Ectodermal cell (in vitro differentiated cells): Measurements from ENCODE around the gene RBMY1A1. TPM values are rescaled to one million over a fixed set of nuclear protein-coding genes. Genes with fewer than 3 reads are reported as not detected.
"Not testable (repeated sequence)": the region's sequence is repeated elsewhere in the genome, so short reads cannot be mapped to it uniquely, and the experiment has no call there.

Experiments used
- H3K27ac ChIP-seq: 2 replicates; pipeline ENCODE4 v1.7.0; 2013; ENCODE audit warnings: mild to moderate bottlenecking, low read depth, low read length; ENCODE audit not compliant: insufficient read depth, poor library complexity, severe bottlenecking
- H3K27me3 ChIP-seq: 2 replicates; pipeline ENCODE4 v1.7.0; 2013; ENCODE audit warnings: mild to moderate bottlenecking, low read length; ENCODE audit not compliant: insufficient read depth, control insufficient read depth, poor library complexity, severe bottlenecking
- H3K36me3 ChIP-seq: one replicate; pipeline ENCODE4 v1.7.0; 2013; ENCODE audit warnings: low read length; ENCODE audit not compliant: control insufficient read depth, insufficient read depth
- H3K4me1 ChIP-seq: one replicate; pipeline ENCODE4 v1.7.0; 2013; ENCODE audit warnings: low read length; ENCODE audit not compliant: control insufficient read depth, insufficient read depth
- H3K4me3 ChIP-seq: 2 replicates; pipeline ENCODE4 v1.7.0; 2013; ENCODE audit warnings: low read depth, low read length, control low read depth; ENCODE audit not compliant: insufficient read depth
- H3K9me3 ChIP-seq: 2 replicates; pipeline ENCODE4 v1.7.0; 2013; ENCODE audit warnings: mild to moderate bottlenecking, low read length, moderate library complexity; ENCODE audit not compliant: control insufficient read depth
- WGBS, 2 experiments: methylation state at CpG; one replicate each; pipeline ENCODE4 v1.1.7; 2013; ENCODE audit warnings: missing lambda C conversion rate in 2 of 2; 5-methylcytosine and 5-hydroxymethylcytosine counted together
- polyA plus RNA-seq, 4 experiments: library from polyadenylated mRNA; stranded (reverse); fragments of 50-300 nt; gene quantifications; one replicate each; pipeline ENCODE4 v1.2.3, GENCODE V29; 2013

RBMY1A1 gene
- not detected for polyA plus RNA-seq (2013, experiment 1 of 4)
- polyA plus RNA-seq (2013, experiment 2 of 4), result not detected
- polyA plus RNA-seq (2013, experiment 3 of 4), result not detected
- polyA plus RNA-seq (2013, experiment 4 of 4), result not detected

GRCh38 chrY:21534579-21534978 lies at the start of gene RBMY1A1:
Gene RBMY1A1, plus strand, starts transcription at chrY:21534879. Its CDS starts 2,013 bp downstream, at chrY:21536892.
- not testable (repeated sequence) for H3K36me3 ChIP-seq, H3K27me3 ChIP-seq, H3K9me3 ChIP-seq, H3K27ac ChIP-seq, H3K4me1 ChIP-seq, H3K4me3 ChIP-seq
- WGBS, 2 experiments, result no CpG with 5 or more reads among the region's 28 CpGs

- H3K27me3 ChIP-seq, H3K4me1 ChIP-seq, H3K4me3 ChIP-seq, H3K27ac ChIP-seq, H3K9me3 ChIP-seq, H3K36me3 ChIP-seq: not testable (repeated sequence)
- WGBS, 2 experiments, result no CpG with 5 or more reads among the region's 28 CpGs
Observed at GRCh38 chrY:21511038-21511437, 23.6 kb upstream of the RBMY1A1 start, which contains the start of gene RBMY1B. Gene RBMY1B, plus strand, starts transcription at chrY:21511338. Its CDS starts 2,013 bp downstream, at chrY:21513351.

- H3K27me3 ChIP-seq, H3K36me3 ChIP-seq, H3K4me3 ChIP-seq, H3K4me1 ChIP-seq, H3K9me3 ChIP-seq, H3K27ac ChIP-seq: not testable (repeated sequence)
- WGBS, 2 experiments, result no CpG with 5 or more reads among the region's 5 CpGs
Observed at GRCh38 chrY:21559316-21559984, 24.8 kb downstream of the RBMY1A1 start.

GRCh38 chrY:21585449-21585848 lies 50.8 kb downstream of the RBMY1A1 start:
- Histone ChIP-seq H3K27me3 (no peaks in the 10 kb centered on the region), H3K36me3 (no peaks in the 10 kb centered on the region), H3K27ac (no peak overlapping the region), H3K4me3 (no peak overlapping the region), H3K4me1 (no peaks in the 10 kb centered on the region), H3K9me3 (no peaks in the 10 kb centered on the region)
- 70 to 76% methylated on average over 6 of the region's 6 CpGs for WGBS, 2 experiments

GRCh38 chrY:21586454-21586853 lies 51.8 kb downstream of the RBMY1A1 start:
- H3K4me3 ChIP-seq, H3K36me3 ChIP-seq, H3K27ac ChIP-seq, H3K9me3 ChIP-seq, H3K27me3 ChIP-seq, H3K4me1 ChIP-seq: not testable (repeated sequence)
- 79 to 85% methylated on average over 6 of the region's 6 CpGs for WGBS, 2 experiments

- no peaks in the 10 kb centered on the region for H3K4me1 ChIP-seq
- 73 to 77% methylated on average over 4 to 6 of the region's 6 CpGs for WGBS, 2 experiments
- no peak overlapping the region for H3K27ac ChIP-seq
- H3K27me3 ChIP-seq, result no peaks in the 10 kb centered on the region
- no peaks in the 10 kb centered on the region for H3K9me3 ChIP-seq
- H3K36me3 ChIP-seq, result no peaks in the 10 kb centered on the region
- no peak overlapping the region for H3K4me3 ChIP-seq
Observed at GRCh38 chrY:21592059-21592458, 57.4 kb downstream of the RBMY1A1 start.

- not testable (repeated sequence) for H3K9me3 ChIP-seq, H3K4me3 ChIP-seq, H3K27me3 ChIP-seq, H3K27ac ChIP-seq, H3K4me1 ChIP-seq, H3K36me3 ChIP-seq
- WGBS, 2 experiments, result 86 to 88% methylated on average over 16 of the region's 16 CpGs
Observed at GRCh38 chrY:21596287-21596686, 61.6 kb downstream of the RBMY1A1 start.
